Fibroblast of the aortic adventitia (primary cell): ENCODE results near the gene AHNAK. TPM values are rescaled to one million over a fixed set of nuclear protein-coding genes. Genes with fewer than 3 reads are reported as not detected.
A peak's percentile ranks its signal among the peaks of the same experiment; 100 is the strongest.

ENCODE experiments used
- DNase-seq: peaks from one replicate; pipeline ENCODE4 v3.0.0-alpha.2; 2010; ENCODE audit warnings: low read depth
- H3K4me3 ChIP-seq: 2 replicates; pipeline ENCODE4 v1.5.1; 2011; ENCODE audit warnings: low read depth, mild to moderate bottlenecking, control low read depth, low read length, moderate library complexity
- CTCF ChIP-seq: IDR thresholded peaks from 2 replicates; pipeline ENCODE4 v1.5.1; 2011; ENCODE audit warnings: mild to moderate bottlenecking, low read length, control low read depth, inconsistent platforms; ENCODE audit not compliant: insufficient read depth
- total RNA-seq: library from RNA; depleted of rRNA; stranded (reverse); fragments of >200 nt; gene quantifications from 2 replicates; pipeline ENCODE4 v1.2.3, GENCODE V29; 2012; ENCODE audit warnings: low replicate concordance

AHNAK gene
- total RNA-seq, 1 donor, result 737 TPM

- DNase-seq, result peak; percentile 91
- peak overlapping the region; percentile 47 for H3K4me3 ChIP-seq
- TF ChIP-seq CTCF, result no peak
Observed at GRCh38 chr11:62443390-62444235, 103.0 kb downstream of the AHNAK start.

GRCh38 chr11:62439785-62440602 is 106.6 kb downstream of the AHNAK start:
- TF ChIP-seq CTCF, result peak; percentile 33
- H3K4me3 ChIP-seq, result no peak overlapping the region
- peak; percentile 89 for DNase-seq

- TF ChIP-seq CTCF, result no peak
- DNase-seq, result no peak
- no peak overlapping the region for H3K4me3 ChIP-seq
Observed at GRCh38 chr11:62438641-62439040, 108.0 kb downstream of the AHNAK start.

GRCh38 chr11:62437616-62438015 is 109.0 kb downstream of the AHNAK start:
- no peak for TF ChIP-seq CTCF
- H3K4me3 ChIP-seq, result no peak overlapping the region
- no peak for DNase-seq

GRCh38 chr11:62435846-62436660 is 110.6 kb downstream of the AHNAK start:
- no peak for DNase-seq
- no peak for TF ChIP-seq CTCF
- no peak overlapping the region for H3K4me3 ChIP-seq

- H3K4me3 ChIP-seq, result no peak overlapping the region
- TF ChIP-seq CTCF, result no peak
- DNase-seq, result no peak
Observed at GRCh38 chr11:62433904-62434276, 112.7 kb downstream of the AHNAK start.
